HEK293 (cell line): ENCODE data around the gene CCSER1.
"Not testable (repeated sequence)": the region's sequence is repeated elsewhere in the genome, so short reads cannot be mapped to it uniquely, and the experiment has no call there.

Experiments
- CTCF ChIA-PET: fragments of 350-600 bp; formaldehyde crosslinking; extraction: SDS; loops from one replicate; lab custom pipeline; 2021; ENCODE audit warnings: antibody characterized with exemption; lab: Yijun Ruan, JAX
- POLR2A ChIA-PET: fragments of 300-600 bp; formaldehyde crosslinking; extraction: SDS; loops from one replicate; lab custom pipeline; 2020; ENCODE audit warnings: antibody characterized with exemption, inconsistent platforms; lab: Yijun Ruan, JAX
- H3K27ac ChIP-seq: fragments of 200-500 bp; sonication (Bioruptor generic); 2 replicates; pipeline ENCODE4 v1.5.1; 2014; ENCODE audit warnings: low read depth, low read length, control low read depth, inconsistent platforms; ENCODE audit errors: extremely low read depth
- H3K36me3 ChIP-seq, 2 experiments: fragments of 200-500 bp in 1 of 2; sonication (Bioruptor generic) in 1 of 2; 1 replicate in 1 of 2; 2 replicates in 1 of 2; pipeline ENCODE4 v1.5.1; 2014 to 2017; ENCODE audit warnings: inconsistent platforms in 2 of 2, low read length in 2 of 2; ENCODE audit not compliant: control insufficient read depth in 2 of 2, insufficient read depth in 1 of 2
- H3K4me1 ChIP-seq: fragments of 200-500 bp; sonication (Bioruptor generic); 2 replicates; pipeline ENCODE4 v1.5.1; 2014; ENCODE audit warnings: mild to moderate bottlenecking, low read length, inconsistent platforms; ENCODE audit not compliant: control insufficient read depth, insufficient read depth
- H3K4me3 ChIP-seq: 2 replicates; pipeline ENCODE4 v1.5.1; 2011; ENCODE audit warnings: low read depth, mild to moderate bottlenecking, control low read depth, low read length, moderate library complexity
- H3K9me3 ChIP-seq: fragments of 200-500 bp; sonication (Bioruptor generic); 2 replicates; pipeline ENCODE4 v1.5.1; 2014; ENCODE audit warnings: low read depth, low read length, inconsistent platforms; ENCODE audit not compliant: control insufficient read depth, insufficient read depth
- GFI1B ChIP-seq: fragments of 450-650 bp; formaldehyde crosslinking; IDR thresholded peaks from 2 replicates; pipeline ENCODE4 v1.5.1; 2016; ENCODE audit warnings: missing biosample characterization, missing genetic modification characterization
- GLI4 ChIP-seq: fragments of 450-650 bp; formaldehyde crosslinking; IDR thresholded peaks from 2 replicates; pipeline ENCODE4 v1.5.1; 2016; ENCODE audit warnings: missing biosample characterization, missing genetic modification characterization
- ZNF112 ChIP-seq: fragments of 450-650 bp; formaldehyde crosslinking; IDR thresholded peaks from 2 replicates; pipeline ENCODE4 v1.5.0; 2017; ENCODE audit warnings: missing biosample characterization, missing genetic modification characterization
- ZNF114 ChIP-seq: fragments of 450-650 bp; formaldehyde crosslinking; IDR thresholded peaks from 2 replicates; pipeline ENCODE4 v1.5.0; 2017; ENCODE audit warnings: missing biosample characterization, missing genetic modification characterization
- ZNF133 ChIP-seq: fragments of 450-650 bp; formaldehyde crosslinking; IDR thresholded peaks from 2 replicates; pipeline ENCODE4 v1.5.1; 2016; ENCODE audit warnings: missing biosample characterization, missing genetic modification characterization
- ZNF223 ChIP-seq: fragments of 450-650 bp; formaldehyde crosslinking; IDR thresholded peaks from 2 replicates; pipeline ENCODE4 v1.5.1; 2016; ENCODE audit warnings: missing biosample characterization, missing genetic modification characterization
- ZNF423 ChIP-seq: fragments of 450-650 bp; formaldehyde crosslinking; IDR thresholded peaks from 2 replicates; pipeline ENCODE4 v1.5.1; 2016; ENCODE audit warnings: missing biosample characterization, missing genetic modification characterization
- ZNF600 ChIP-seq: fragments of 450-650 bp; formaldehyde crosslinking; IDR thresholded peaks from 2 replicates; pipeline ENCODE4 v1.5.1; 2016; ENCODE audit warnings: missing biosample characterization, missing genetic modification characterization
- ZNF76 ChIP-seq: fragments of 450-650 bp; formaldehyde crosslinking; IDR thresholded peaks from 2 replicates; pipeline ENCODE4; 2016; ENCODE audit warnings: low read depth, missing biosample characterization, missing genetic modification characterization, borderline replicate concordance
- ZNF830 ChIP-seq: fragments of 450-650 bp; IDR thresholded peaks from 2 replicates; pipeline ENCODE4 v1.5.0; 2018; ENCODE audit warnings: missing biosample characterization, missing genetic modification characterization, low read depth, mild to moderate bottlenecking, moderate library complexity
- ZNF843 ChIP-seq: fragments of 450-650 bp; formaldehyde crosslinking; IDR thresholded peaks from 2 replicates; pipeline ENCODE4 v1.5.1; 2016; ENCODE audit warnings: missing biosample characterization, missing genetic modification characterization
- TF ChIP-seq, protein P1 (sequence below): fragments of 450-650 bp; formaldehyde crosslinking; IDR thresholded peaks from 2 replicates; pipeline ENCODE4 v1.5.1; 2016; ENCODE audit warnings: missing biosample characterization, missing genetic modification characterization, low read depth
- TF ChIP-seq, protein P2 (sequence below): fragments of 450-650 bp; formaldehyde crosslinking; IDR thresholded peaks from 2 replicates; pipeline ENCODE4 v1.5.1; 2016; ENCODE audit warnings: missing biosample characterization, missing genetic modification characterization
- TF ChIP-seq, protein P3 (sequence below): fragments of 450-650 bp; formaldehyde crosslinking; IDR thresholded peaks from 2 replicates; pipeline ENCODE4 v1.5.1; 2016; ENCODE audit warnings: missing biosample characterization, missing genetic modification characterization
- TF ChIP-seq, protein P4 (sequence below): fragments of 450-650 bp; formaldehyde crosslinking; IDR thresholded peaks from 2 replicates; pipeline ENCODE4 v1.5.1; 2016; ENCODE audit warnings: missing biosample characterization, missing genetic modification characterization
- TF ChIP-seq, protein P5 (sequence below): fragments of 450-650 bp; formaldehyde crosslinking; IDR thresholded peaks from 2 replicates; pipeline ENCODE4 v1.5.1; 2017; ENCODE audit warnings: missing biosample characterization, missing genetic modification characterization

CCSER1 gene

DNA sequence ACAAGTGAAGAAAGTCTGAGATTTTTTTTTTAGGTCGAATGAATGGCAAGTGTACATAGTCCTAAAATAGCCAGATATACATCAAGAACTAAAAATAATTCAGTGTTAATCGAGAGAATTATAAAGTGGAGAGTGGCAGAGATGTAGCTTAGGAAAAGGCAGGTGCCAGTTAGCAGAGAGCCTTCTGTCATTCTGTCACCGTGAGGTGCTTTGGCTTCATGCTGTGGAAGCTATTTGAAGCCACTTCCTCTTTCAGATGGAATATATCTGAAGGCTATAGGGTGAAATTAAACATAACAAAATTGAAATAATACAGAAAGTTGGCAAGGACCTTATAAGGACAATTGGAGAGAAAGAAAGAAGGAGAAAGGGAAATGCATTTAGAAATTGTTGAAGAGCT lies 756.3 kb downstream of the CCSER1 start (continued):
- TF ChIP-seq ZNF223 (tag by site-specific recombination), result no peak
- TF ChIP-seq ZNF843 (tag by site-specific recombination), result no peak
- TF ChIP-seq, protein P1, sequence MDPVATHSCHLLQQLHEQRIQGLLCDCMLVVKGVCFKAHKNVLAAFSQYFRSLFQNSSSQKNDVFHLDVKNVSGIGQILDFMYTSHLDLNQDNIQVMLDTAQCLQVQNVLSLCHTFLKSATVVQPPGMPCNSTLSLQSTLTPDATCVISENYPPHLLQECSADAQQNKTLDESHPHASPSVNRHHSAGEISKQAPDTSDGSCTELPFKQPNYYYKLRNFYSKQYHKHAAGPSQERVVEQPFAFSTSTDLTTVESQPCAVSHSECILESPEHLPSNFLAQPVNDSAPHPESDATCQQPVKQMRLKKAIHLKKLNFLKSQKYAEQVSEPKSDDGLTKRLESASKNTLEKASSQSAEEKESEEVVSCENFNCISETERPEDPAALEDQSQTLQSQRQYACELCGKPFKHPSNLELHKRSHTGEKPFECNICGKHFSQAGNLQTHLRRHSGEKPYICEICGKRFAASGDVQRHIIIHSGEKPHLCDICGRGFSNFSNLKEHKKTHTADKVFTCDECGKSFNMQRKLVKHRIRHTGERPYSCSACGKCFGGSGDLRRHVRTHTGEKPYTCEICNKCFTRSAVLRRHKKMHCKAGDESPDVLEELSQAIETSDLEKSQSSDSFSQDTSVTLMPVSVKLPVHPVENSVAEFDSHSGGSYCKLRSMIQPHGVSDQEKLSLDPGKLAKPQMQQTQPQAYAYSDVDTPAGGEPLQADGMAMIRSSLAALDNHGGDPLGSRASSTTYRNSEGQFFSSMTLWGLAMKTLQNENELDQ, result no peak
- TF ChIP-seq, protein P2, sequence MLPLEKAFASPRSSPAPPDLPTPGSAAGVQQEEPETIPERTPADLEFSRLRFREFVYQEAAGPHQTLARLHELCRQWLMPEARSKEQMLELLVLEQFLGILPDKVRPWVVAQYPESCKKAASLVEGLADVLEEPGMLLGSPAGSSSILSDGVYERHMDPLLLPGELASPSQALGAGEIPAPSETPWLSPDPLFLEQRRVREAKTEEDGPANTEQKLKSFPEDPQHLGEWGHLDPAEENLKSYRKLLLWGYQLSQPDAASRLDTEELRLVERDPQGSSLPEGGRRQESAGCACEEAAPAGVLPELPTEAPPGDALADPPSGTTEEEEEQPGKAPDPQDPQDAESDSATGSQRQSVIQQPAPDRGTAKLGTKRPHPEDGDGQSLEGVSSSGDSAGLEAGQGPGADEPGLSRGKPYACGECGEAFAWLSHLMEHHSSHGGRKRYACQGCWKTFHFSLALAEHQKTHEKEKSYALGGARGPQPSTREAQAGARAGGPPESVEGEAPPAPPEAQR (tag by site-specific recombination), result no peak
- TF ChIP-seq ZNF830 (tag by site-specific recombination), result no peak

DNA sequence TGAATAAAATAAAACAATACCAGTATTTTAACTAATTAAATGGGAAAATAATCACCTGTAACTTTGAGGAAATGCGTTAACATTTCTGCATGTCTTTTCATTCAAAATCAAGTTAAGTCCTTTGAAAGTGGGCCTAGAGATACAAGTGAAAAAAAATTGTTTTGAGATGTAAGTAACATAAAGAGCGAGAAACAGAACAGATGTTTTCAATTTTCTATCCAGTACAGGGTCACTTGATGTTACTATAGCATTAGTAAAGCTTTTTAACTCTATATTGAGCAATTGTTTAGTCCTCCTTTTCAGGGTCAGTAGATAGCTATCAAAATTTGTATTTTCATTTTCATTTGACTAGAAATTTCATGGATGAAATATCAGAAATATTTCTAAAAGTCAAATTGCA lies 761.4 kb downstream of the CCSER1 start:
- TF ChIP-seq, protein P3, sequence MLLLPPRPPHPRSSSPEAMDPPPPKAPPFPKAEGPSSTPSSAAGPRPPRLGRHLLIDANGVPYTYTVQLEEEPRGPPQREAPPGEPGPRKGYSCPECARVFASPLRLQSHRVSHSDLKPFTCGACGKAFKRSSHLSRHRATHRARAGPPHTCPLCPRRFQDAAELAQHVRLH, result no peak
- TF ChIP-seq ZNF843 (tag by site-specific recombination) (no peak), ZNF133 (no peak)
- TF ChIP-seq, all 188 proteins: peak for 0
- POLR2A ChIA-PET, result no interaction called here
- CTCF ChIA-PET, result no interaction called here

DNA sequence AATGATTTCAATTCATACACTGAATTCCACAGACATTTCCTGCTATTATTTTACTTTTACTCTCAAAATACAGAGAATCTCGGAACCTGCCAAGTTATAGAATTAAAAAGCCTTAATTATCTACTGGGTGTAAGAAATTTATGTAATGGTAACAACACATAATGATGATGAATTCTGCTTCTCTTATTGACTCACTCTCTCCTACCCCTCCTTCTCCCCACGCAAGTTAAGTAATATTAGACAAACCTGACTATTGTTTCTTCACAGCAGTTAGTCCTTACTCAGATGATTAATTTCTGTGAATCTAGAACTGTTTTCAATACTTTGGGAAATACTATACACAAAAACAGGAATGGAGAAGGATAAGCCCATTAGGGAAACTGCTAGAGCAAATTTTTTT lies 762.0 kb downstream of the CCSER1 start:
- TF ChIP-seq, protein P4, sequence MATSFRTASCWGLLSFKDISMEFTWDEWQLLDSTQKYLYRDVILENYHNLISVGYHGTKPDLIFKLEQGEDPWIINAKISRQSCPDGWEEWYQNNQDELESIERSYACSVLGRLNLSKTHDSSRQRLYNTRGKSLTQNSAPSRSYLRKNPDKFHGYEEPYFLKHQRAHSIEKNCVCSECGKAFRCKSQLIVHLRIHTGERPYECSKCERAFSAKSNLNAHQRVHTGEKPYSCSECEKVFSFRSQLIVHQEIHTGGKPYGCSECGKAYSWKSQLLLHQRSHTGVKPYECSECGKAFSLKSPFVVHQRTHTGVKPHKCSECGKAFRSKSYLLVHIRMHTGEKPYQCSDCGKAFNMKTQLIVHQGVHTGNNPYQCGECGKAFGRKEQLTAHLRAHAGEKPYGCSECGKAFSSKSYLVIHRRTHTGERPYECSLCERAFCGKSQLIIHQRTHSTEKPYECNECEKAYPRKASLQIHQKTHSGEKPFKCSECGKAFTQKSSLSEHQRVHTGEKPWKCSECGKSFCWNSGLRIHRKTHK (tag by site-specific recombination), result no peak
- TF ChIP-seq GLI4, result no peak
- no peak for TF ChIP-seq ZNF600 (tag by site-specific recombination)
- TF ChIP-seq ZNF114 (tag by site-specific recombination), result no peak
- no peak for TF ChIP-seq ZNF112
- TF ChIP-seq, protein P5, sequence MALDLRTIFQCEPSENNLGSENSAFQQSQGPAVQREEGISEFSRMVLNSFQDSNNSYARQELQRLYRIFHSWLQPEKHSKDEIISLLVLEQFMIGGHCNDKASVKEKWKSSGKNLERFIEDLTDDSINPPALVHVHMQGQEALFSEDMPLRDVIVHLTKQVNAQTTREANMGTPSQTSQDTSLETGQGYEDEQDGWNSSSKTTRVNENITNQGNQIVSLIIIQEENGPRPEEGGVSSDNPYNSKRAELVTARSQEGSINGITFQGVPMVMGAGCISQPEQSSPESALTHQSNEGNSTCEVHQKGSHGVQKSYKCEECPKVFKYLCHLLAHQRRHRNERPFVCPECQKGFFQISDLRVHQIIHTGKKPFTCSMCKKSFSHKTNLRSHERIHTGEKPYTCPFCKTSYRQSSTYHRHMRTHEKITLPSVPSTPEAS (tag by site-specific recombination), result no peak
- no peak for TF ChIP-seq ZNF76 (tag by site-specific recombination)
- no peak for TF ChIP-seq ZNF423 (tag by site-specific recombination)
- TF ChIP-seq GFI1B, result no peak
- H3K4me3 ChIP-seq, result no peak overlapping the region
- no peaks in the 10 kb centered on the region for H3K4me1 ChIP-seq
- H3K9me3 ChIP-seq, result no peaks in the 10 kb centered on the region
- H3K36me3 ChIP-seq, result no peaks in the 10 kb centered on the region
- ChIA-PET CTCF (no interaction called here), POLR2A (no interaction called here)
- H3K27ac ChIP-seq, result no peak overlapping the region

More for the DNA sequence above, 761.4 kb downstream of the CCSER1 start:
- H3K4me1 ChIP-seq, result no peaks in the 10 kb centered on the region
- no peaks in the 10 kb centered on the region for H3K9me3 ChIP-seq
- no peaks in the 10 kb centered on the region for H3K36me3 ChIP-seq
- H3K4me3 ChIP-seq, result no peak overlapping the region
- no peak overlapping the region for H3K27ac ChIP-seq

DNA sequence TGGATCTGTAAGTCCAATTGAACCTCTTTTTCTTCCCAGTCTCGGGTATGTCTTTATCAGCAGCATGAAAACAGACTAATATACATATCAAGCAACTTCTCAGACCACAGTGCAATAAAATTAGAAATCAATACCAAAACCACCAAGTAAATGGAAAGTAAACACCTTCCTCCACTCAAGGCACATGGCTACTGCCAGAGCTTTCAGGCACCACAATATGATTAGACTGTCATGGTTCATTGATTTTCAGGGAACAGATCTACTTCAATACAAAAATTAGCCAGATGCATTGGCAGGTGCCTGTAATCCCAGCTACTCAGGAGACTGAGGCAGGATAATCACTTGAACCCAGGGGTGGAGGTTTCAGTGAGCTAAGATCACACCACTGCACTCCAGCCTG lies 776.2 kb downstream of the CCSER1 start:
- H3K36me3 ChIP-seq, H3K4me3 ChIP-seq, POLR2A ChIA-PET, CTCF ChIA-PET, H3K9me3 ChIP-seq, H3K4me1 ChIP-seq, H3K27ac ChIP-seq: not testable (repeated sequence)
